Suprapubic skin (tissue), 3 donors: ENCODE data around the gene TRIM40.

Experiments
- EP300 ChIP-seq: sonication (generic); formaldehyde crosslinking; IDR thresholded peaks from one replicate; pipeline ENCODE4 v1.6.1; 2017; ENCODE audit warnings: antibody characterized with exemption
- POLR2A ChIP-seq, 2 donors: fragments of 450-650 bp; IDR thresholded peaks; one replicate each; pipeline ENCODE4 v1.6.1; 2017; ENCODE audit warnings: antibody characterized with exemption in 2 of 2, mild to moderate bottlenecking in 2 of 2, moderate library complexity in 2 of 2
- TF ChIP-seq, protein P1 (sequence below), 2 donors: fragments of 200-600 bp in 1 of 2; fragments of 450-650 bp in 1 of 2; sonication (generic) in 1 of 2; IDR thresholded peaks; one replicate each; pipeline ENCODE4 v1.5.1; 2016 to 2019; ENCODE audit warnings: antibody characterized with exemption in 2 of 2, mild to moderate bottlenecking in 1 of 2, moderate library complexity in 1 of 2

DNA sequence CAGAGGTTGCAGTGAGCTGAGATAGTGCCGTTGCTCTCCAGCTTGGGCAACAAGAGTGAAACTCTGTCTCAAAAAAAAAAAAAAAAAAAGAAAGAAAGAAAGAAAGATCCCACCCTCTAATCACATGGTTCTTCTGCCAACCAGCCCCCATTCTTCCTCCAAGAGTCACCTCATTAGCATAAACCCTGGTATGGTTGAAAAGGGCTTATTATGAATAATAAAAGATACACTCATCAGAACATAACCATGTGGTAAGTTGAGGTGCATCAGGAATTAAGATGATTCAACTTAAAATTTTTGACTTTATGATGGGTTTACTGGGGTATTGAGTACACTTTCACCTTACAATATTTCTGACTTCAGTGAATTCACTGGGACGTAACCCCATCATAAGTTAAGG, 793 bp upstream of the TRIM40 start:
- TF ChIP-seq, protein P1, sequence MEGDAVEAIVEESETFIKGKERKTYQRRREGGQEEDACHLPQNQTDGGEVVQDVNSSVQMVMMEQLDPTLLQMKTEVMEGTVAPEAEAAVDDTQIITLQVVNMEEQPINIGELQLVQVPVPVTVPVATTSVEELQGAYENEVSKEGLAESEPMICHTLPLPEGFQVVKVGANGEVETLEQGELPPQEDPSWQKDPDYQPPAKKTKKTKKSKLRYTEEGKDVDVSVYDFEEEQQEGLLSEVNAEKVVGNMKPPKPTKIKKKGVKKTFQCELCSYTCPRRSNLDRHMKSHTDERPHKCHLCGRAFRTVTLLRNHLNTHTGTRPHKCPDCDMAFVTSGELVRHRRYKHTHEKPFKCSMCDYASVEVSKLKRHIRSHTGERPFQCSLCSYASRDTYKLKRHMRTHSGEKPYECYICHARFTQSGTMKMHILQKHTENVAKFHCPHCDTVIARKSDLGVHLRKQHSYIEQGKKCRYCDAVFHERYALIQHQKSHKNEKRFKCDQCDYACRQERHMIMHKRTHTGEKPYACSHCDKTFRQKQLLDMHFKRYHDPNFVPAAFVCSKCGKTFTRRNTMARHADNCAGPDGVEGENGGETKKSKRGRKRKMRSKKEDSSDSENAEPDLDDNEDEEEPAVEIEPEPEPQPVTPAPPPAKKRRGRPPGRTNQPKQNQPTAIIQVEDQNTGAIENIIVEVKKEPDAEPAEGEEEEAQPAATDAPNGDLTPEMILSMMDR (IDR thresholded peaks at IDR 0.05), result no peak
- TF ChIP-seq POLR2A (IDR thresholded peaks at IDR 0.05) (no peak), EP300 (no peak)
